Measurements from ENCODE around the gene ACCS. TPM values are rescaled to one million over a fixed set of nuclear protein-coding genes. Genes with fewer than 3 reads are reported as not detected.

Gene ACCS
- total and polyA plus RNA-seq, 9 of the 15 experiments (the other 6 are each of a cell fraction or from before 2014, with no cell fraction given), result 4.2 to 25.9 (median 16.3) TPM

DNA sequence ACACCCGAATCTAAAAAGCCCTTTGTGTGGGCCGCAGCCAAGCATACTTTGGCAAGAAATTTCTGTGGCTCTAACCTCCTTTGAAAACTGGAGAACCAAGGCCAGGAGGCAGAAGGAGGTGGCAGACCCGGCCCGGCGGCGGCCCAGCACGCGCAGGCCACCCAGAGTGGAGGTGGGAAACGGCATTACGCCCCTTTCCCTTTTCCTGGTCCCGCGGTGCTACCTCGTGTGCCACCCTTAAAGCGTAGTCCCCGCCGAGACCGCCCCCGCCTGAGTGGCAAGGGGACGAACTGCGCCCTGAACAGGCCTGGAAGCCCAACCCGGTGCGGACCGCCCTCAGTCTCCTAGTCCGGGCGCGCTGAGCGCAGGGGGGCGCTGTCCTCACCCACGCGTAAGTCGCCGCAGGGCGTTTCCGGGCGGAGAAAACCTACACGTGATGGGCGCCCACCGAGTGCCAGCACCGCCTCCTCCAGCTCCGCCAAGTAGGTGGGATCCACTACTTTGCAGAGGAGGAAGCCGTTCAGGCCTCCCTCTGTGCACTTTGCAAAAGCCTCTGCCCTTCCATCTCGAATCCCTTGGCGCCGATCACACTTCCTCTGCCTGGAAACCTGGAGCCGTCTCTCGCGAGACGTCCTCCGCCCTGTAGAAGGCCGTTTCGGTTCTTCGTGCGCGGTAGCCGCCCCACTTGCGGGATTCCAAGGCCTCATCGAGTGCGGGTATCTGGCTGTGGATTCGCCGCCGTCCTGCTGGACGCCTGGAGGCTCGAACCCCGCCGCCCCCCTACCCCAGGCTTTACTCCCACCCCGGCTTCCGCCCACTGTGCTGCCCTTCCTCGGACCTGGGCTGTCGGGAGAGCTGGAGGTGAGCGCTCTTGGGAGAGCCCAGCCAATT lies at the start of gene ACCS (continued):
- no peak; the same call in 1 of the 2 replicates for TF ChIP-seq ZBTB40 (IDR thresholded peaks at IDR 0.05)
- TF ChIP-seq ZBTB40 (CRISPR knock-in tag; IDR thresholded peaks at IDR 0.05), result peak; percentile 2; the same call in 1 of the 2 replicates
- no peak for TF ChIP-seq ZNF696 (CRISPR knock-in tag; conservative IDR thresholded peaks at IDR 0.05)
- 0 out of 2 replicates have a peak, but pooled peaks have one; percentile 8 for TF ChIP-seq MTA2 (IDR thresholded peaks at IDR 0.05; ENCODE audit: low read depth)
- TF ChIP-seq, protein P1, sequence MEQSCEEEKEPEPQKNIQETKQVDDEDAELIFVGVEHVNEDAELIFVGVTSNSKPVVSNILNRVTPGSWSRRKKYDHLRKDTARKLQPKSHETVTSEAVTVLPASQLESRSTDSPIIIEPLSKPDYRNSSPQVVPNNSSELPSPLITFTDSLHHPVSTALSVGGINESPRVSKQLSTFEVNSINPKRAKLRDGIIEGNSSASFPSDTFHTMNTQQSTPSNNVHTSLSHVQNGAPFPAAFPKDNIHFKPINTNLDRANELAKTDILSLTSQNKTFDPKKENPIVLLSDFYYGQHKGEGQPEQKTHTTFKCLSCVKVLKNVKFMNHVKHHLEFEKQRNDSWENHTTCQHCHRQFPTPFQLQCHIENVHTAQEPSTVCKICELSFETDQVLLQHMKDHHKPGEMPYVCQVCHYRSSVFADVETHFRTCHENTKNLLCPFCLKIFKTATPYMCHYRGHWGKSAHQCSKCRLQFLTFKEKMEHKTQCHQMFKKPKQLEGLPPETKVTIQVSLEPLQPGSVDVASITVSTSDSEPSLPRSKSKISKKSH (CRISPR knock-in tag; IDR thresholded peaks at IDR 0.05), result no peak
- TF ChIP-seq, protein P2, sequence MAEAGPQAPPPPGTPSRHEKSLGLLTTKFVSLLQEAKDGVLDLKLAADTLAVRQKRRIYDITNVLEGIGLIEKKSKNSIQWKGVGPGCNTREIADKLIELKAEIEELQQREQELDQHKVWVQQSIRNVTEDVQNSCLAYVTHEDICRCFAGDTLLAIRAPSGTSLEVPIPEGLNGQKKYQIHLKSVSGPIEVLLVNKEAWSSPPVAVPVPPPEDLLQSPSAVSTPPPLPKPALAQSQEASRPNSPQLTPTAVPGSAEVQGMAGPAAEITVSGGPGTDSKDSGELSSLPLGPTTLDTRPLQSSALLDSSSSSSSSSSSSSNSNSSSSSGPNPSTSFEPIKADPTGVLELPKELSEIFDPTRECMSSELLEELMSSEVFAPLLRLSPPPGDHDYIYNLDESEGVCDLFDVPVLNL (CRISPR knock-in tag; IDR thresholded peaks at IDR 0.05; ENCODE audit: low read depth), result peak; percentile 65; the same call in 1 of the 2 replicates
- TF ChIP-seq ZNF586 (CRISPR knock-in tag; conservative IDR thresholded peaks at IDR 0.05), result no peak
- TF ChIP-seq NFE2 (IDR thresholded peaks at IDR 0.05; ENCODE audit: low read depth), result no peak
- TF ChIP-seq, protein P3, sequence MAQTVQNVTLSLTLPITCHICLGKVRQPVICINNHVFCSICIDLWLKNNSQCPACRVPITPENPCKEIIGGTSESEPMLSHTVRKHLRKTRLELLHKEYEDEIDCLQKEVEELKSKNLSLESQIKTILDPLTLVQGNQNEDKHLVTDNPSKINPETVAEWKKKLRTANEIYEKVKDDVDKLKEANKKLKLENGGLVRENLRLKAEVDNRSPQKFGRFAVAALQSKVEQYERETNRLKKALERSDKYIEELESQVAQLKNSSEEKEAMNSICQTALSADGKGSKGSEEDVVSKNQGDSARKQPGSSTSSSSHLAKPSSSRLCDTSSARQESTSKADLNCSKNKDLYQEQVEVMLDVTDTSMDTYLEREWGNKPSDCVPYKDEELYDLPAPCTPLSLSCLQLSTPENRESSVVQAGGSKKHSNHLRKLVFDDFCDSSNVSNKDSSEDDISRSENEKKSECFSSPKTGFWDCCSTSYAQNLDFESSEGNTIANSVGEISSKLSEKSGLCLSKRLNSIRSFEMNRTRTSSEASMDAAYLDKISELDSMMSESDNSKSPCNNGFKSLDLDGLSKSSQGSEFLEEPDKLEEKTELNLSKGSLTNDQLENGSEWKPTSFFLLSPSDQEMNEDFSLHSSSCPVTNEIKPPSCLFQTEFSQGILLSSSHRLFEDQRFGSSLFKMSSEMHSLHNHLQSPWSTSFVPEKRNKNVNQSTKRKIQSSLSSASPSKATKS (CRISPR knock-in tag; IDR thresholded peaks at IDR 0.05), result no peak
- TF ChIP-seq, protein P4, sequence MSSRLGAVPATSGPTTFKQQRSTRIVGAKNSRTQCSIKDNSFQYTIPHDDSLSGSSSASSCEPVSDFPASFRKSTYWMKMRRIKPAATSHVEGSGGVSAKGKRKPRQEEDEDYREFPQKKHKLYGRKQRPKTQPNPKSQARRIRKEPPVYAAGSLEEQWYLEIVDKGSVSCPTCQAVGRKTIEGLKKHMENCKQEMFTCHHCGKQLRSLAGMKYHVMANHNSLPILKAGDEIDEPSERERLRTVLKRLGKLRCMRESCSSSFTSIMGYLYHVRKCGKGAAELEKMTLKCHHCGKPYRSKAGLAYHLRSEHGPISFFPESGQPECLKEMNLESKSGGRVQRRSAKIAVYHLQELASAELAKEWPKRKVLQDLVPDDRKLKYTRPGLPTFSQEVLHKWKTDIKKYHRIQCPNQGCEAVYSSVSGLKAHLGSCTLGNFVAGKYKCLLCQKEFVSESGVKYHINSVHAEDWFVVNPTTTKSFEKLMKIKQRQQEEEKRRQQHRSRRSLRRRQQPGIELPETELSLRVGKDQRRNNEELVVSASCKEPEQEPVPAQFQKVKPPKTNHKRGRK (tag; IDR thresholded peaks at IDR 0.05), result no peak
